ENCODE results near the gene CBX8. TPM values are rescaled to one million over a fixed set of nuclear protein-coding genes. Genes with fewer than 3 reads are reported as not detected.

The CBX8 gene
- total RNA-seq, 2 experiments from 2014 or later: 7.0 to 9.4 TPM

DNA sequence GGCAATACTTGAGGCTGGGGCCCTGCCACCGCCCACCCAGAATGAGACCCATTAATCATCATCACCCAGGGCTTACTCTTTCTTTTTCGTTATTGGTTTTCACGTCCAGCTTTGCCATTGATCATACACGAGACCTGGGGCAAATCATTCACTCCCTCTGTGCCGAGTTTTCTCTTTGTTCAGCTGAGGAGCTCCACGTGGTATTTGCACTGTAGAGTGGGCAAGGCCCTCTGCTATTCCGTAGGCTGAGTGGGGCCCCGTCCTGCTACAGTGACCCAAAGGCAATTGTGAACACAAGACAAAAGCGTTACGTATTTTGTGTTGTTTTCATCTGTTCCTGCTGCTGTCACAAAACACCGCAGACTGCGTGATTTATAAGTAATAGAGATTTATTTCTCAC, 42.5 kb downstream of the CBX8 start:
- intact Hi-C loops (cut with micrococcal nuclease): no loop called here
- ATAC-seq (no peak), DNase-seq (no peak)
- no peak for TF ChIP-seq CTCF (IDR thresholded peaks at IDR 0.05)
- no peaks in the 10 kb centered on the region for H3K36me3 Mint-ChIP-seq (ENCODE audit: low read depth)
- H3K27ac Mint-ChIP-seq: no peak overlapping the region
- peaks cover 21% of the 10 kb centered on the region for H3K27me3 Mint-ChIP-seq
- H3K9me3 Mint-ChIP-seq: no peaks in the 10 kb centered on the region
- H3K4me3 Mint-ChIP-seq: no peak overlapping the region
- ChIA-PET CTCF (interaction anchor here (1.3 kb wide), 1 partner anchor 13 kb away, joined by 4 read pairs; no protein-coding TSS in a partner anchor), POLR2A (no interaction called here)
- peaks cover 6% of the 10 kb centered on the region for H3K4me1 Mint-ChIP-seq (ENCODE audit: low read depth)

- Mint-ChIP-seq H3K9me3 (no peaks in the 10 kb centered on the region), H3K36me3 (ENCODE audit: low read depth) (no peaks in the 10 kb centered on the region), H3K27me3 (peaks cover 32% of the 10 kb centered on the region), H3K4me1 (ENCODE audit: low read depth) (peaks cover 10% of the 10 kb centered on the region), H3K27ac (no peak overlapping the region), H3K4me3 (peak overlapping the region; percentile 17)
- intact Hi-C loops (cut with micrococcal nuclease): no loop called here
- CTCF ChIA-PET: interaction anchor here (2.3 kb wide), 1 partner anchor 10 kb away, joined by 15 read pairs; no protein-coding TSS in a partner anchor
- POLR2A ChIA-PET: no interaction called here
- ATAC-seq: peak; percentile 70
- peak; percentile 65 for DNase-seq
- TF ChIP-seq CTCF (IDR thresholded peaks at IDR 0.05): no peak
Observed at GRCh38 chr17:79752175-79752574, 44.7 kb downstream of the CBX8 start.

- TF ChIP-seq CTCF (IDR thresholded peaks at IDR 0.05): no peak
- Mint-ChIP-seq H3K27ac (no peak overlapping the region), H3K36me3 (ENCODE audit: low read depth) (no peaks in the 10 kb centered on the region), H3K9me3 (no peaks in the 10 kb centered on the region), H3K4me3 (no peak overlapping the region), H3K4me1 (ENCODE audit: low read depth) (peaks cover 16% of the 10 kb centered on the region), H3K27me3 (peaks cover 42% of the 10 kb centered on the region)
- DNase-seq (no peak), ATAC-seq (no peak)
- intact Hi-C loops (cut with micrococcal nuclease): no loop called here
- CTCF ChIA-PET: interaction anchor here (1.4 to 2.3 kb wide), 2 partner anchors 8 to 68 kb away, joined by 3 to 15 read pairs; no protein-coding TSS in a partner anchor
- POLR2A ChIA-PET: interaction anchor here (0.9 kb wide), 1 partner anchor 63 kb away, joined by 3 read pairs; no protein-coding TSS in a partner anchor
Observed at GRCh38 chr17:79750650-79751545, 46.0 kb downstream of the CBX8 start.

DNA sequence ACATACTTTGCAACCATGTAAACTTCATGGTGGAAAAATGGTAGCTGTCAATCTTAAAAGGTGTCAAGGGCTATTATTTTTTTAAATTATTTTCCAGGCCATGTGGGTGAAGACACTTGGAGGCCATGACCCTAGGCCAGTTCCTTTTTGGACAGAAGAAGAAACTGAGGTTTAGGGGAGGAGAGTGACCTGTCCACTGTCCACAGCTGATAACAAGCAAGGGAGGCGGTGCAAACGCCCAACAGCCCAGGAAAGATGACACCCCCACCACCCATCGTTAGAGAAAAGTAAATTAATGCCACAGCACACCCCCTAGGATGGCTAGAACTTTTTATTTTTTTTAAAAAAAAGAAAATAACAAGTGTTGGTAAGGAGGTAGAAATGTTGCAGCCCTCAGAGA, 46.9 kb downstream of the CBX8 start:
- intact Hi-C loops (cut with micrococcal nuclease): loop anchor here (10.0 kb wide), 2 partner anchors 95 to 245 kb away; no protein-coding TSS in a partner anchor
- POLR2A ChIA-PET: interaction anchor here (0.6 to 1.0 kb wide), 2 partner anchors 10 to 276 kb away, joined by 3 read pairs; no protein-coding TSS in a partner anchor
- Mint-ChIP-seq H3K9me3 (no peaks in the 10 kb centered on the region), H3K36me3 (ENCODE audit: low read depth) (no peaks in the 10 kb centered on the region), H3K4me3 (no peak overlapping the region), H3K27me3 (peaks cover 42% of the 10 kb centered on the region), H3K4me1 (ENCODE audit: low read depth) (peaks cover 19% of the 10 kb centered on the region), H3K27ac (no peak overlapping the region)
- ATAC-seq (no peak), DNase-seq (no peak)
- CTCF ChIA-PET: interaction anchor here (0.8 to 1.4 kb wide), 4 partner anchors 13 to 96 kb away, joined by 3 read pairs; no protein-coding TSS in a partner anchor
- TF ChIP-seq CTCF (IDR thresholded peaks at IDR 0.05): no peak
